ENCODE measurements around the gene PRRC2B.

GRCh38 chr9:131426545-131426944 is 32.7 kb downstream of the PRRC2B start:
- TF ChIP-seq HDAC6 (IDR thresholded peaks at IDR 0.05; ENCODE audit: low read depth, low read length) (no peak), POLR2A (IDR thresholded peaks at IDR 0.05; ENCODE audit: control extremely low read depth in 1 of 2, low read depth in 2 of 2, low read length in 2 of 2) (no peak), POLR2AphosphoS5 (IDR thresholded peaks at IDR 0.05; ENCODE audit: low read depth, low read length) (no peak), CBX8 (IDR thresholded peaks at IDR 0.05; ENCODE audit: borderline replicate concordance, low read depth, low read length) (no peak), ASH2L (IDR thresholded peaks at IDR 0.05; ENCODE audit: low read length) (no peak), RNF2 (IDR thresholded peaks at IDR 0.05; ENCODE audit: borderline replicate concordance, low read depth, low read length, missing control alignments, poor library complexity, severe bottlenecking) (no peak), TCF12 (IDR thresholded peaks at IDR 0.05; ENCODE audit: low read depth, low read length) (no peak), GABPA (IDR thresholded peaks at IDR 0.05; ENCODE audit: borderline replicate concordance, insufficient read depth, low read length) (no peak), NRF1 (IDR thresholded peaks at IDR 0.05; ENCODE audit: low read depth, low read length) (no peak), SUZ12 (IDR thresholded peaks at IDR 0.05; ENCODE audit: low read length) (no peak), GTF2F1 (IDR thresholded peaks at IDR 0.05; ENCODE audit: borderline replicate concordance, low read depth, low read length) (no peak), RXRA (IDR thresholded peaks at IDR 0.05; ENCODE audit: insufficient read depth, low read depth, low read length) (no peak)
- TF ChIP-seq, protein P1, sequence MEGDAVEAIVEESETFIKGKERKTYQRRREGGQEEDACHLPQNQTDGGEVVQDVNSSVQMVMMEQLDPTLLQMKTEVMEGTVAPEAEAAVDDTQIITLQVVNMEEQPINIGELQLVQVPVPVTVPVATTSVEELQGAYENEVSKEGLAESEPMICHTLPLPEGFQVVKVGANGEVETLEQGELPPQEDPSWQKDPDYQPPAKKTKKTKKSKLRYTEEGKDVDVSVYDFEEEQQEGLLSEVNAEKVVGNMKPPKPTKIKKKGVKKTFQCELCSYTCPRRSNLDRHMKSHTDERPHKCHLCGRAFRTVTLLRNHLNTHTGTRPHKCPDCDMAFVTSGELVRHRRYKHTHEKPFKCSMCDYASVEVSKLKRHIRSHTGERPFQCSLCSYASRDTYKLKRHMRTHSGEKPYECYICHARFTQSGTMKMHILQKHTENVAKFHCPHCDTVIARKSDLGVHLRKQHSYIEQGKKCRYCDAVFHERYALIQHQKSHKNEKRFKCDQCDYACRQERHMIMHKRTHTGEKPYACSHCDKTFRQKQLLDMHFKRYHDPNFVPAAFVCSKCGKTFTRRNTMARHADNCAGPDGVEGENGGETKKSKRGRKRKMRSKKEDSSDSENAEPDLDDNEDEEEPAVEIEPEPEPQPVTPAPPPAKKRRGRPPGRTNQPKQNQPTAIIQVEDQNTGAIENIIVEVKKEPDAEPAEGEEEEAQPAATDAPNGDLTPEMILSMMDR (IDR thresholded peaks at IDR 0.05; ENCODE audit: control extremely low read depth in 1 of 3, insufficient read depth in 1 of 3, low read depth in 1 of 3, low read length in 3 of 3), result no peak

All from H1 (cell line).